DMS53 treated with DMSO at 0.1 percent for 48 hours (cell line): ENCODE results near the gene CTU2.

Experiments
- DNase-seq: peaks from one replicate; lab custom pipeline; 2025; ENCODE audit not compliant: unreplicated experiment; lab: John Stamatoyannopoulos, UW

The CTU2 gene

DNA sequence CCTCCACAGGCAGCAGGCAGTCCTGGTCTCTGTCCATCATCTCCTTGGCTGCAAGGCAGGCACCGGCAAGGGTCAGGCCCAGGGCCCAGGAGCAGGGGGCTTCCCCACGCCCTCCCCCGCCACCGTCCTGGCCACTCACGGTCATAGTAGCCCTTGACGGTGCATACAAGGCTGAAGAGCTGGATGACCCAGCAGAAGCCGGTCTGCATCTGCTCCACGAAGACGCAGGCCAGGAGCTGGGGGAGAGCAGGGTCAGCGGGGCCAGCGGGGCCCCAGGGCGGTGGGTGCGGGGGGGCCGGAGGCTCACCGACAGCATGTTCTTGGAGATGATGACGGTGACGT lies 20.1 kb downstream of the CTU2 start:
- no peak for DNase-seq

- no peak for DNase-seq
These were observed 20.7 kb downstream of the CTU2 start for GRCh38 chr16:88726981-88727380.

- no peak for DNase-seq
These were observed 21.6 kb downstream of the CTU2 start for GRCh38 chr16:88727871-88728270.

- DNase-seq, result no peak
These were observed 24.6 kb downstream of the CTU2 start for GRCh38 chr16:88730632-88731607.

- DNase-seq, result no peak
These were observed 25.4 kb downstream of the CTU2 start for GRCh38 chr16:88731699-88732098.

- no peak for DNase-seq
These were observed 26.1 kb downstream of the CTU2 start for GRCh38 chr16:88732172-88732960.

DNA sequence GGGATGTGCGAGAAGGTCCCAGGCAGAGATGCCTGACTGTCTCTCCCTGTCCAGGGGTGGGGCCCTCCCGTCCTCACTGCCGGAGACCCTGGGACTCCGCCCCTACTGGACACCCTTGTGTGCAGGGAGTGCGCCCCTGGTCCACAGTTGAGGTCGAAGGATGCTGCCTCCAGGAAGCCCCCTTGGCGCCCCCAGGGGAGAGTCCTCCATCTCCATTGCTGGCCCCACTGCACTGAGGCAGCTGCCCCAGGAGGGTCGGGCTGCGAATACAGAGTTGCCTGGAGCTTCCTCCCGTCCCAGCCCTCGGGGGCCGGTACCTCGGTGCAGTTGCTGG lies 26.6 kb downstream of the CTU2 start:
- DNase-seq, result no peak

GRCh38 chr16:88733630-88734360 lies 27.5 kb downstream of the CTU2 start:
- DNase-seq, result no peak

DNA sequence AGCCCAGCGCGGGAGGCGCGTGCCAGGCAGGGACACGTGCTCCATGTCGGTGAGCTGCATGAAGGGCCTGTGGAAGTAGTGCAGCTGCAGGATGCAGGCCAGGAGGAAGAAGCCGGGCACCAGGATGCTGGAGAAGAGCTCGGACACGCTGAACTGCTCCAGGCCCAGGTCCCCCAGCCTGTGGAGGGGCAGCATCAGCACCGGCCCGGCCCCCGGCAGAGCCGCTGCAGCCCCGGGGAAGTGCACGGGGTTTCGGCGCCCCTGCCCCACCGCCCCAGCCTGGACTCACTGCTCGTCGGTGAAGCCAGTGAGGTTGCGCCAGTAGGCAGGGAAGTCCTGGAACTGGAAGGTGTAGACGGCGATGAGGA lies 28.0 kb downstream of the CTU2 start:
- DNase-seq, result no peak

- DNase-seq, result no peak
These were observed 28.8 kb downstream of the CTU2 start for GRCh38 chr16:88735121-88735520.

DNA sequence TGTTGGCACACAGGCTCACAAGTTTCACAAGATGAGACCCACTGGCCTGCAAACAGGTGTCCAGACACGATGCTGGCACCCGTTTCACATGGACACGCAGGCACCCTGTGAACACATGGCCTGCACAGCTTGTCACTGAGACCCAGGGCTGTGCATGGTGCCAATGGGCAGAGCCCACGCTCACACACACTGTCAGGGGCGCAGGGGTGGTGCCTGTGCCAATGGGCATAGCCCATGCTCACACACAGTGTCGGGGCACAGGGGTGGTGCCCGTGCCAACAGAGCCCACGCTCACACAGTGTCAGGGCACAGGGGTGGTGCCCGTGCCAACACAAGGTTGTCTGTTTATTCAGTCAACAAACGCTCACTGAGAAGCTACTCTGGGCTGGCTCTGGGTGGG lies 29.3 kb downstream of the CTU2 start:
- no peak for DNase-seq

GRCh38 chr16:88736088-88736487 lies 29.8 kb downstream of the CTU2 start:
- DNase-seq, result no peak

DNA sequence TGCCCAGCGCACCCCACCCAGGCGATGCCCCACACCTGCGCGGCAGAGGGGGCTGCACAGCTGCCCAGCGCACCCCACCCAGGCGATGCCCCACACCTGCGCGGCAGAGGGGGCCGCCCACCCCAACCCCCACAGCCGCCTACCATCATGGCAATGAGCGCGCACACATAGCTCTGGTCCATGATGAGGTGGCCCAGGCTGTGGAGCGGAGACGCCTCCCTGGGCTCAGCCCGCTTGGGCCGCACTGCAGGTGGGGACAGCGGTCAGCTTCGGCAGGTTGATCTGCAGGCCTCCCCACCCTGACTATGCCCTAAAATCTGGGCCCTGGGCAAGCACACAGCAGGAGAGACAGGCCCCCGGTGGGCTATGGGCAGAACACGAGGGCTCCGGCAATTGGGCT lies 30.2 kb downstream of the CTU2 start:
- DNase-seq, result no peak

DNA sequence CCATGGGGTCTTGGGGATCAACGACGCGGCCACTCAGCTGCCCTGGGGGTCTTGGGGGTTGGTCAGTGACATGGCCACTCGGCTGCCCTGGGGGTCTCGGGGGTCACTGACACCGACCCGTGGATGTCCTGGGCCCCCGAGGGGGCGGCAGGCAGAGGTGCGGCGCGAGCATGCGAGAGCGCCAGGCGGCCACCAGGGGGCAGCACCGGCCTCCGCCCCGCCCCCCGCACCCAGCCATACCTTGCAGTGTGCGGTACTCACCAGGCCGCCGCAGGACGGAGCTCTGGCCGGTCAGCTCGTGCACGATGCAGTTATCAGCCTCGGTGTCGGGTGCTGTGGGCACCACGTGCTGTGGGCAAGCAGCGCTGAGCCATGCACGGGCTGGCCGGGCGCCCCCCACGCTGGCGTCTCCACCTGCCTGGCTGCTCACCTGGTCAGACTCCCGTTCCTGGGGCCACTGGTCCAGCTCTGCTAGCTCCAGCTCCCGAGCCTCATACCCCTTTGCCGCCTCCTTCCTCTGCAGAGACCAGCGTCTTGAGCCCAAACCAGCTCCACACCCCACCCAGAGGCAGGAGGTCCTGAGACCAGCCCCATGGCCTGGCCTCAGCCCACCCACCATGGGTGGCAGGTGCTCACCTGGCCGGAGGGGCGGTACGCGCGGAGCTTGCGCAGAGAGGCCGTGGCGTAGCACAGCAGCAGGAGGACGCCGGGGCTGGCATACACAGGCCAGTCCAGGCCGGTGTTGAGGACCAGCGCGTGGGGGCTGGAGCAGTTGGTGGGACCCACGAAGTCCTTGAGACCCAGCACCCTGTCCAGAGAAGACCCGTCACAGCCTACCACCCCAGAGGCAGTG lies 31.2 kb downstream of the CTU2 start:
- DNase-seq, result peak; percentile 25

DNA sequence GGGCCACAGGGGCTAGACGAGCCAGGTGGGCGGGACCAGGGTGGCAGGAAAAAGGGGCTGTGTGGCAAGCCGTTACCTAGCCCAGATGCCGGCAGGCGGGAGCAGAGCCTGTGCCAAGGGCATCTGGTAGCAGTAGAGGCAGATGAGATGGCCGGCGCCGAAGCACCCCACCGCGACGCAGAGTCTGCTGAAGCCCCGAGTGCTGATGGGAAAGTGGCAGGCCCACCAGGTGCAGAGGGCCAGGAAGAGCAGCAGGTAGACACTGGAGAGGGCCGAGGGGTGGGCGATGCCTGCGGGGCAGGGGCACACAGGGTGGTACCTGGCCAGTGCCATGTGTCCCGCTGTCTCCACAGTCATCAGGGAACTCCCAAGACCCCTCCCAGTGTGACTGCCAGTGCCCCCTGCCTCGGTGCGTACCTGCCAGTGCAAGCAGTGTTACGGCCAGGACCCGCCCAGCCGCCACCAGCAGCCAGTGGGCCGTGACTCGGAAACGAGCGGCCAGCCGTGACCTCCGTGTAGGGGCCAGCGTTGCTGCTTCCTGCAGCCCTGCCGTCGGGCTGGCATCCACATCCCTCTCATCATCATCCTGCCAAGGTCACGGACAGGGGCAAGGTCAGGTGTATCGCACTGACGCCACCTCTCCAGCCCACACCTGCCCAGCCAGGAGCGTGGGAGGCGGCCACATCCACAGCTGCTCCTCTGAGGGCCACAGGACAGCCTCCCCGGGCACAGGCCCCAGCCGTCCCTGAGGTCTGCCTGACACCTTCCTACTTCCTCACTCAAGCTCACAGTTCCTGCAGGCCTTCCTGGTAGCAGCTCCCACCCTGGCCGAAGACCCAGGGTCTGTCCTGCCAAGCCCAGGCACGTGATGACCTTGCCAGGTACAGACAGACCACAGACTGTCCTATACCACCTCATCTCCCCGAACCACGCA lies 32.1 kb downstream of the CTU2 start:
- no peak for DNase-seq

- no peak for DNase-seq
These were observed 33.1 kb downstream of the CTU2 start for GRCh38 chr16:88739139-88739976.

GRCh38 chr16:88739977-88740726 lies 33.8 kb downstream of the CTU2 start:
- no peak for DNase-seq

DNA sequence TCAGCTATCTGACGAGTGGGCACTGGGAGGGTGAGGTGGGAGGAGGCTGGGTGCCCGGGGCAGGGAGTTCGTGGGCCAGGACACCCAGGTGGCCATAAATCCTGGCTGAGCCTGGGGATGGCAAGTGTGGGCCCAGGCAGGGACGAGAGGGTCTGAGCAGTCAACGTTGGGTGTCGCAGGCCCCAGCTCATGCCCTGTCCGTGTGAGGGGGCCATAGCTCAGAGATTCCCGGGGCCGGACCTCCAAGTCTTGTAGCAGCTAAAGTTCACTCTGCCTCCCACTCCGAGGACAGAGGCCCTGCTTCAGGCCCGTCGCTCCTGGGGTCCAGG lies 34.4 kb downstream of the CTU2 start:
- DNase-seq, result no peak
